ENCODE data around the gene METAP1D.
"Not testable (repeated sequence)": the region's sequence is repeated elsewhere in the genome, so short reads cannot be mapped to it uniquely, and the experiment has no call there.

The METAP1D gene

DNA sequence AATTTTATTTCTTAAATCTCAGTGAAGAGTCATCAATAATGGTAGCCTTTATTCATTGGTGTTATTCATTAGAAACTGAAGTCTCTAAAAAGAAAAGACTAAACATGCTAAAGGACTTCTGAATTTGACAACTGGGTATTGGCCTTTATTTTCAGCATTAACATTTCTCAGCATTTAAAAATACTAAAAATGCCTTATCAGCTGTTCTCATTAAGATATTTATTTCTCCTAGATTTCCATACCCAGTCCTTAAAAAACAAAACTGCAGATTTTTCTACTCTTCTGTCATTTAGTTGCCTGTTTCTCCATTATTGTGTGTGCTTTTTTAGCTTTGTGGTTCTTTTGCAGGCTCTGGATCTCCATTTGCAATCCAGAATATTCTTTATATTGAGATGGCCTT, 31.2 kb upstream of the METAP1D start:
- TF ChIP-seq, protein P1, sequence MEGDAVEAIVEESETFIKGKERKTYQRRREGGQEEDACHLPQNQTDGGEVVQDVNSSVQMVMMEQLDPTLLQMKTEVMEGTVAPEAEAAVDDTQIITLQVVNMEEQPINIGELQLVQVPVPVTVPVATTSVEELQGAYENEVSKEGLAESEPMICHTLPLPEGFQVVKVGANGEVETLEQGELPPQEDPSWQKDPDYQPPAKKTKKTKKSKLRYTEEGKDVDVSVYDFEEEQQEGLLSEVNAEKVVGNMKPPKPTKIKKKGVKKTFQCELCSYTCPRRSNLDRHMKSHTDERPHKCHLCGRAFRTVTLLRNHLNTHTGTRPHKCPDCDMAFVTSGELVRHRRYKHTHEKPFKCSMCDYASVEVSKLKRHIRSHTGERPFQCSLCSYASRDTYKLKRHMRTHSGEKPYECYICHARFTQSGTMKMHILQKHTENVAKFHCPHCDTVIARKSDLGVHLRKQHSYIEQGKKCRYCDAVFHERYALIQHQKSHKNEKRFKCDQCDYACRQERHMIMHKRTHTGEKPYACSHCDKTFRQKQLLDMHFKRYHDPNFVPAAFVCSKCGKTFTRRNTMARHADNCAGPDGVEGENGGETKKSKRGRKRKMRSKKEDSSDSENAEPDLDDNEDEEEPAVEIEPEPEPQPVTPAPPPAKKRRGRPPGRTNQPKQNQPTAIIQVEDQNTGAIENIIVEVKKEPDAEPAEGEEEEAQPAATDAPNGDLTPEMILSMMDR (IDR thresholded peaks at IDR 0.05; ENCODE audit: low read depth, low read length), result no peak
- H3K4me3 ChIP-seq (ENCODE audit: low read depth, low read length), result no peak overlapping the region

DNA sequence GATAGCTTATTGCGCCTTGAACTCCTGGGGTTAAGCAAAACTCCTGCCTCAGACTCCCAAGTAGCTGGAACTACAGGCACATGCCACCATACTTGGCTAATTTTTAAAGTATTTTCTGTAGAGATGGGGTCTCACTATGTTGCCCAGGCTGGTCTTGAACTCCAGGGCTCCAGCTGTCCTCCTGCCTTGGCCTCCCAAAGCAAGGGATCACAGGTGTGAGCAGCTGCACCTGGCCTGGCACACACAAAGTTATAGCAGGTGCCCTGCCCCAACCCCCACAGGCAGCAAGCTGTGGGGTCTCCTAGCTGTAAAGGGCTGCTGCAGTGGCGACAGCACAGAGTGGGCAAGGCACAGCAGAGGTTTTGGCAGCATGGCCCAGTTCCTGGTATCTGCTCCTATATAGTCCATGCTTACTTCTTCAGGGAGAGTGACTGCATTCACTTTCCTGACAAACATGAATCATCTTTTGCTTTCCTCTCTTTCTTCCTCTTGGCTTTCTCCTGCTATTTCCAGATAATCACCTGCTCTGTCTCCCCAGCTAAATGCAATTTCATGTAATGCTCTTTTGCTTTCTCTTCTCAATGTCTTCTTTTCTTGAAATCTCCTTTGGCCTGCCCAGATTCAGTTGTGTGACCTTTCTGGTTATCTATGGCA, 27.3 kb upstream of the METAP1D start:
- H3K4me3 ChIP-seq (ENCODE audit: low read depth, low read length), result no peak overlapping the region
- TF ChIP-seq, protein P1 (IDR thresholded peaks at IDR 0.05; ENCODE audit: low read depth, low read length), result no peak

DNA sequence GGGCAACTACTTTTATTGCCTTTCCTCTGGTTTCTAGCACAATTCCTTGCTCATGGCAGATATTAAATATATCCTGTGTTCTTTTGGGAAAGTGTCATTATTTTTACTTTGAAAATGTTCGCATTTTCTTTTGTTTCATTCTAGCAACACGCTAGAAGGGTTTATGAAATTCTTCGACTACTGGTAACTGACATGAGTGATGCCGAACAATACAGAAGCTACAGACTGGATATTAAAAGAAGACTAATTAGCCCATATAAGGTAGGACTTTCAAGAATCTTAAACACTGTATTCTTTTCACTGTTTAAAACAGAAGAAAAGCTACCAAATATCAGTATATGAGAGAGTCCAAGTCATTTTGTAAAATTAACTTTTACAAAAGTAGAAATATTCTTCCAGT, 20.6 kb upstream of the METAP1D start:
- no peak overlapping the region for H3K4me3 ChIP-seq (ENCODE audit: low read depth, low read length)
- TF ChIP-seq, protein P1 (IDR thresholded peaks at IDR 0.05; ENCODE audit: low read depth, low read length), result no peak

DNA sequence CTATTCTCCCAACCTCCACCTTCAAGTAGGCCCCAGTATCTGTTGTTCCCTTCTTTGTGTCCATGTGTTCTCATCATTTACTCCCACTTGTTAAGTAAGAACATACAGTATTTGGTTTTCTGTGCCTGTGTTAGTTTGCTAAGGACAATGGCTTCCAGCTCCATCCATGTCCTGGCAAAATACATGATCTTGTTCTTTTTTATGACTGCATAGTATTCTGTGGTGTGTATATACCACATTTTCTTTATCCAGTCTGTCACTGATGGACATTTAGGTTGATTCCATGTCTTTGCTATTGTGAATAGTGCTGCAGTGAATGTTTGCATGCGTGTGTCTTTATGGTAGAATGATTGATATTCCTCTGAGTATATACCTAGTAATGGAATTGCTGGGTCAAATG, 15.8 kb upstream of the METAP1D start:
- not testable (repeated sequence) for H3K4me3 ChIP-seq (ENCODE audit: low read depth, low read length)

DNA sequence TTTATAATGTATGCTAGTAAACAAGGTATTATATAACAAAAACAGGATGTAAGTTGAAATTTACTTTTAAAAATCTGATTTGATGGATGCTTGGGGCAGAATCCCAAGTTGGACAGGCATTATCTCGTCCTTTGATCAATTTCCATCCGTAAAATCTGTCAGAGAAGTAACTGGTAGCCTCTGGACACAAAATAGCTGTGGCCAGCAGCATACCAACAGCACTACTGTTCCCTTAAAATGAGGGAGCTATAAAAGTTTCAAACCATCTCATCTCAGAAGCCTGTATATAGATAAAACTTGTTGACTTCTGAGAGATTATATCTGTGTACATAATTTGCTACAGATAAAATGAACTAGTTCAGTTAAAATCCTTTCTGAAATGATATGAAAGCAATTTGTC, 14.7 kb upstream of the METAP1D start:
- no peak overlapping the region for H3K4me3 ChIP-seq (ENCODE audit: low read depth, low read length)
- TF ChIP-seq, protein P1 (IDR thresholded peaks at IDR 0.05; ENCODE audit: low read depth, low read length), result no peak

DNA sequence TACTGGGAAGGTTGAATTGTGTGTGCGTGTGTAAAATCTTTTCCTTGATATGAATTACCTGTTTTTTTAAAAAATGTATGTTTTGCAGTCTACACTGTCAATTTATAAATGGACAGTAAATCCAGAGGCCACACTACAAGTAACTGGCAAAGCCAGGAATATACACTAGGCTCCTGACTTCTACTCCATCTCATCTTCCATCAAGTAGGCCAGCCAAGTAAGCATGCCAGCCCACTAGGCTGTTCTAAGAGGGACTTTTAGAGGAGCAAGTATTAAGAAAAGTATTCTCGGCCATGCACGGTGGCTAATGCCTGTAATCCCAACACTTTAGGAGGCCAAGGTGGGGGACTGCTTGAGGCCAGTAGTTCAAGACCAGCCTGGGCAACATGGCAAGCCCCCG, 13.0 kb upstream of the METAP1D start:
- TF ChIP-seq, protein P1 (IDR thresholded peaks at IDR 0.05; ENCODE audit: low read depth, low read length), result no peak
- H3K4me3 ChIP-seq (ENCODE audit: low read depth, low read length), result no peak overlapping the region

DNA sequence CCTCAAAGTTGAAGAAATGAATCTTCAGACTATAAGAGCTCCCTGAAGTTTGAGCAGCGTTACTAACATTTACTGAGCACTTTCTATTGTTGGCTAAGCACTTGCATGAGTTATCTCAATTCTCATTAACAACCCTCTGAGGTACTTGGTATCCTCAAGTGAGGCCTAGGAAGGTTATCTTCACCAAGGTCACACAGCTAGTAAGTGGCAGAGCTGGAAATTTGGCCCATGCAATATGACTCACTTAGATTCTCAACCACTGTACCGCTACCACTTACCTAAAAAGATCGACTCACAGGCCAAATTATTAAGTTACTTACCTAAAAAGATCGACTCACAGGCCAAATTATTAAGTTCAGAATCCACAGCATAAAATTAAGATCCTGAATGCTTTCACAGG, 8.7 kb upstream of the METAP1D start:
- no peak overlapping the region for H3K4me3 ChIP-seq (ENCODE audit: low read depth, low read length)
- TF ChIP-seq, protein P1 (IDR thresholded peaks at IDR 0.05; ENCODE audit: low read depth, low read length), result no peak

DNA sequence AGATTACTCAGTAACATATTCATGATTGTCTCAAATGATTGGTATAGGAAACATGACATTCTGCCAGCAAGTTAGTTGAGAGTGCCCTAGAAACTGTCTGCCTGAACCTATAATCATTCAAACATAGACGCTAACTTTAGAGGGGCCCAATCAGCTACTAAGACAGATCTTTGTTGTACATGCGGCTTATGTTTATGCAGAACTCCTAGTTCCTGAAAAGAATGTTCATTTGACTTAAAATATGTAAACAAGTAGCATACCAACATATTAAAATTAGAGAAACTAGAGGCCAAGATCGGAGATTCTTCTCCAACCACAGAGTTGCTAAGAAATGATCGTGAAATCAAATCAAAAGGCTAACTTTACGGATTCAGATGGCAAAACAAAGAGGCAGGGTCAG, 4.2 kb upstream of the METAP1D start:
- H3K4me3 ChIP-seq (ENCODE audit: low read depth, low read length), result no peak overlapping the region
- TF ChIP-seq, protein P1 (IDR thresholded peaks at IDR 0.05; ENCODE audit: low read depth, low read length), result no peak
